GM23338 (cell line): Measurements from ENCODE around the gene ERO1A. TPM values are rescaled to one million over a fixed set of nuclear protein-coding genes. Genes with fewer than 3 reads are reported as not detected.

Experiments
- ATAC-seq: fragments of 200-7000 bp; cut with Tn5 transposase; 3 replicates; pipeline ENCODE4 v1.9.1; 2020
- DNase-seq: peaks from one replicate; pipeline ENCODE4 v3.0.0-alpha.2; 2015; ENCODE audit warnings: low spot score
- H2AFZ ChIP-seq: fragments of 200-600 bp; sonication (generic); 2 replicates; pipeline ENCODE4 v1.8.0; 2016; ENCODE audit warnings: antibody characterized with exemption, mild to moderate bottlenecking, moderate library complexity
- H3F3A ChIP-seq: fragments of 200-600 bp; sonication (generic); replicated peaks from 2 replicates; pipeline ENCODE4 v1.8.0; 2017; ENCODE audit warnings: antibody characterized with exemption, mixed run types, low read depth
- H3K27ac ChIP-seq: fragments of 200-600 bp; sonication (generic); 2 replicates; pipeline ENCODE4 v1.6.1; 2016; ENCODE audit warnings: low read depth
- H3K27me3 ChIP-seq: fragments of 200-600 bp; sonication (generic); 2 replicates; pipeline ENCODE4 v1.8.0; 2016; ENCODE audit warnings: mild to moderate bottlenecking, mixed run types, moderate library complexity; ENCODE audit not compliant: insufficient read depth
- H3K36me3 ChIP-seq: fragments of 200-600 bp; sonication (generic); 2 replicates; pipeline ENCODE4 v1.8.0; 2016; ENCODE audit warnings: mild to moderate bottlenecking; ENCODE audit not compliant: insufficient read depth
- H3K4me1 ChIP-seq: fragments of 200-600 bp; sonication (generic); 2 replicates; pipeline ENCODE4 v1.8.0; 2016; ENCODE audit warnings: mild to moderate bottlenecking, moderate library complexity; ENCODE audit not compliant: insufficient read depth
- H3K4me2 ChIP-seq: fragments of 200-600 bp; sonication (generic); 2 replicates; pipeline ENCODE4 v1.7.1; 2017; ENCODE audit warnings: mixed run types
- H3K4me3 ChIP-seq: fragments of 200-600 bp; sonication (generic); 2 replicates; pipeline ENCODE4 v1.6.1; 2016; ENCODE audit warnings: mixed run types
- H3K79me2 ChIP-seq: fragments of 200-600 bp; sonication (generic); replicated peaks from 2 replicates; pipeline ENCODE4 v1.8.0; 2017; ENCODE audit warnings: mild to moderate bottlenecking; ENCODE audit not compliant: insufficient read depth
- H3K9me2 ChIP-seq: fragments of 200-600 bp; sonication (generic); 2 replicates; pipeline ENCODE4 v1.8.0; 2017; ENCODE audit not compliant: insufficient read depth
- H4K20me1 ChIP-seq: fragments of 200-600 bp; sonication (generic); replicated peaks from 2 replicates; pipeline ENCODE4 v1.8.0; 2017; ENCODE audit warnings: mild to moderate bottlenecking; ENCODE audit not compliant: insufficient read depth
- H3K27ac Mint-ChIP-seq: 2 replicates; pipeline ENCODE4 v1.8.0; 2020; ENCODE audit warnings: inconsistent platforms, mild to moderate bottlenecking, moderate library complexity, mixed read lengths
- H3K27me3 Mint-ChIP-seq: 3 replicates; pipeline ENCODE4 v1.8.0; 2022; ENCODE audit warnings: low read depth, mild to moderate bottlenecking, moderate library complexity, mixed read lengths, inconsistent platforms; ENCODE audit not compliant: insufficient read depth, poor library complexity
- H3K36me3 Mint-ChIP-seq: 3 replicates; pipeline ENCODE4 v1.8.0; 2021; ENCODE audit warnings: low read depth, mild to moderate bottlenecking, inconsistent platforms, moderate library complexity, mixed read lengths
- H3K4me1 Mint-ChIP-seq: 3 replicates; pipeline ENCODE4 v1.8.0; 2020; ENCODE audit warnings: mild to moderate bottlenecking, inconsistent platforms, mixed read lengths
- H3K4me3 Mint-ChIP-seq: 3 replicates; pipeline ENCODE4 v1.8.0; 2021; ENCODE audit warnings: moderate library complexity, mild to moderate bottlenecking, inconsistent platforms, mixed read lengths
- H3K9me3 Mint-ChIP-seq: 3 replicates; pipeline ENCODE4 v1.8.0; 2020; ENCODE audit warnings: moderate library complexity, mild to moderate bottlenecking, inconsistent platforms, mixed read lengths
- CREB1 ChIP-seq: fragments of 250-450 bp; sonication (Bioruptor Pico); IDR thresholded peaks from 2 replicates; pipeline ENCODE4 v1.5.0; 2020; ENCODE audit warnings: low read depth, mild to moderate bottlenecking, moderate library complexity
- ETS1 ChIP-seq: IDR thresholded peaks from 2 replicates; pipeline ENCODE4 v1.6.1; 2016; ENCODE audit warnings: antibody characterized with exemption
- EZH2 ChIP-seq: fragments of 200-600 bp; sonication (generic); IDR thresholded peaks from one replicate; pipeline ENCODE4 v1.8.0; 2017; ENCODE audit warnings: antibody characterized with exemption, mild to moderate bottlenecking, low read depth; ENCODE audit not compliant: unreplicated experiment
- EZH2phosphoT487 ChIP-seq: fragments of 200-600 bp; sonication (generic); IDR thresholded peaks from one replicate; pipeline ENCODE4 v1.8.1; 2018; ENCODE audit warnings: antibody characterized with exemption; ENCODE audit not compliant: unreplicated experiment
- JUNB ChIP-seq: IDR thresholded peaks from one replicate; pipeline ENCODE4 v1.6.1; 2016; ENCODE audit warnings: antibody characterized with exemption; ENCODE audit not compliant: unreplicated experiment
- NANOG ChIP-seq: IDR thresholded peaks from 2 replicates; pipeline ENCODE4 v1.6.1; 2016; ENCODE audit warnings: antibody characterized with exemption, borderline replicate concordance
- POLR2AphosphoS5 ChIP-seq: IDR thresholded peaks from 2 replicates; pipeline ENCODE4 v1.6.1; 2016; ENCODE audit warnings: antibody characterized with exemption, low read depth
- REST ChIP-seq: IDR thresholded peaks from one replicate; pipeline ENCODE4 v1.6.1; 2018; ENCODE audit warnings: antibody characterized with exemption; ENCODE audit not compliant: unreplicated experiment
- STAT1 ChIP-seq: IDR thresholded peaks from one replicate; pipeline ENCODE4 v1.6.1; 2016; ENCODE audit warnings: antibody characterized with exemption; ENCODE audit not compliant: unreplicated experiment
- ZNF114 ChIP-seq: fragments of 250-450 bp; sonication (Bioruptor Pico); IDR thresholded peaks from 2 replicates; pipeline ENCODE4 v1.5.0; 2020; ENCODE audit warnings: mild to moderate bottlenecking, moderate library complexity
- ZNF331 ChIP-seq: fragments of 250-450 bp; sonication (Bioruptor Pico); IDR thresholded peaks from 2 replicates; pipeline ENCODE4 v1.5.0; 2020; ENCODE audit warnings: low read depth, mild to moderate bottlenecking, moderate library complexity
- ZNF462 ChIP-seq: fragments of 250-450 bp; sonication (Bioruptor Pico); IDR thresholded peaks from 2 replicates; pipeline ENCODE4 v1.5.0; 2020; ENCODE audit warnings: mild to moderate bottlenecking, moderate library complexity
- polyA plus RNA-seq: library from polyadenylated mRNA; unstranded; fragments of >200 nt; fragmentation: Nextera tagmentation; extraction: Ambion mirVana; gene quantifications from 2 replicates; pipeline ENCODE4 v1.2.1, GENCODE V29; 2016
- total RNA-seq: library from RNA; depleted of rRNA; stranded (reverse); fragments of >200 nt; shearing (Covaris generic); gene quantifications from 2 replicates; pipeline ENCODE4 v1.2.3, GENCODE V29; 2014
- TF ChIP-seq, protein P1 (sequence below), 2 experiments: fragments of 200-600 bp in 1 of 2; sonication (generic) in 1 of 2; conservative IDR thresholded peaks; 2 replicates each; pipeline versions ENCODE4 v1.5.1 to v1.6.1; 2016 to 2017; ENCODE audit warnings: antibody characterized with exemption in 2 of 2, low read depth in 2 of 2, mild to moderate bottlenecking in 2 of 2, moderate library complexity in 1 of 2

The ERO1A gene
- total and polyA plus RNA-seq, 2 experiments from 2014 or later, result 25.2 to 44.7 TPM

- TF ChIP-seq CREB1 (CRISPR knock-in tag) (no peak), ZNF114 (no peak), REST (no peak)
Observed at GRCh38 chr14:52716155-52716554, 20.8 kb upstream of the ERO1A start (continued).

GRCh38 chr14:52711666-52712065, 16.3 kb upstream of the ERO1A start:
- Mint-ChIP-seq H3K4me1 (peaks cover 11% of the 10 kb centered on the region; the same call in 2 of the 3 replicates), H3K36me3 (peaks cover 87% of the 10 kb centered on the region), H3K9me3 (no peaks in the 10 kb centered on the region; the same call in 2 of the 3 replicates), H3K27me3 (peaks cover 3% of the 10 kb centered on the region), H3K4me3 (no peak overlapping the region), H3K27ac (no peak overlapping the region)
- ATAC-seq, result no peak
- H3K36me3 ChIP-seq, result peaks cover 60% of the 10 kb centered on the region
- H3K4me1 ChIP-seq, result peaks cover 6% of the 10 kb centered on the region
- H3F3A ChIP-seq, result 0 out of 2 replicates have a peak, but pooled peaks cover under 1% of the 10 kb centered on the region
- peaks cover 48% of the 10 kb centered on the region for H3K79me2 ChIP-seq
- no peaks in the 10 kb centered on the region for H3K27me3 ChIP-seq
- DNase-seq, result no peak
- H4K20me1 ChIP-seq, result no peaks in the 10 kb centered on the region; the same call in 1 of the 2 replicates
- no peak overlapping the region for H3K4me2 ChIP-seq
- H2AFZ ChIP-seq, result no peak overlapping the region
- no peak overlapping the region for H3K4me3 ChIP-seq
- H3K27ac ChIP-seq, result no peak overlapping the region
- H3K9me2 ChIP-seq, result no peaks in the 10 kb centered on the region
- TF ChIP-seq EZH2phosphoT487 (no peak), STAT1 (no peak), ZNF462 (CRISPR knock-in tag) (no peak), ZNF331 (no peak), JUNB (no peak), ETS1 (no peak), POLR2AphosphoS5 (no peak), CREB1 (CRISPR knock-in tag) (no peak), NANOG (no peak), ZNF114 (no peak), EZH2 (no peak)
- TF ChIP-seq, protein P1, sequence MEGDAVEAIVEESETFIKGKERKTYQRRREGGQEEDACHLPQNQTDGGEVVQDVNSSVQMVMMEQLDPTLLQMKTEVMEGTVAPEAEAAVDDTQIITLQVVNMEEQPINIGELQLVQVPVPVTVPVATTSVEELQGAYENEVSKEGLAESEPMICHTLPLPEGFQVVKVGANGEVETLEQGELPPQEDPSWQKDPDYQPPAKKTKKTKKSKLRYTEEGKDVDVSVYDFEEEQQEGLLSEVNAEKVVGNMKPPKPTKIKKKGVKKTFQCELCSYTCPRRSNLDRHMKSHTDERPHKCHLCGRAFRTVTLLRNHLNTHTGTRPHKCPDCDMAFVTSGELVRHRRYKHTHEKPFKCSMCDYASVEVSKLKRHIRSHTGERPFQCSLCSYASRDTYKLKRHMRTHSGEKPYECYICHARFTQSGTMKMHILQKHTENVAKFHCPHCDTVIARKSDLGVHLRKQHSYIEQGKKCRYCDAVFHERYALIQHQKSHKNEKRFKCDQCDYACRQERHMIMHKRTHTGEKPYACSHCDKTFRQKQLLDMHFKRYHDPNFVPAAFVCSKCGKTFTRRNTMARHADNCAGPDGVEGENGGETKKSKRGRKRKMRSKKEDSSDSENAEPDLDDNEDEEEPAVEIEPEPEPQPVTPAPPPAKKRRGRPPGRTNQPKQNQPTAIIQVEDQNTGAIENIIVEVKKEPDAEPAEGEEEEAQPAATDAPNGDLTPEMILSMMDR (conservative IDR thresholded peaks at IDR 0.05; ENCODE audit: low read depth in 2 of 2), result no peak
